ENCODE measurements around the gene STAM2.
"Not testable (repeated sequence)": the region's sequence is repeated elsewhere in the genome, so short reads cannot be mapped to it uniquely, and the experiment has no call there.

Gene STAM2

GRCh38 chr2:152175368-152176112 lies at the start of gene STAM2:
Gene STAM2 (minus strand): TSS chr2:152175763. CDS start chr2:152175642, 121 bp downstream.
- peak; percentile 94 for DNase-seq

GRCh38 chr2:152223977-152224376 lies 48.4 kb upstream of the STAM2 start:
- no peak for DNase-seq

- DNase-seq = no peak
Observed at GRCh38 chr2:152222975-152223637, 47.5 kb upstream of the STAM2 start.

- DNase-seq = no peak
Observed at GRCh38 chr2:152221839-152222238, 46.3 kb upstream of the STAM2 start.

- DNase-seq = no peak
Observed at GRCh38 chr2:152219077-152219828, 43.7 kb upstream of the STAM2 start.

GRCh38 chr2:152201466-152201830 lies 25.9 kb upstream of the STAM2 start:
- DNase-seq = no peak

GRCh38 chr2:152200565-152201465 lies 25.3 kb upstream of the STAM2 start:
- no peak for DNase-seq

- DNase-seq = no peak
Observed at GRCh38 chr2:152200101-152200500, 24.5 kb upstream of the STAM2 start.

- no peak for DNase-seq
Observed at GRCh38 chr2:152198499-152198898, 22.9 kb upstream of the STAM2 start.

GRCh38 chr2:152197508-152198284 lies 22.1 kb upstream of the STAM2 start:
- DNase-seq = not testable (repeated sequence)

GRCh38 chr2:152189622-152190495 lies 14.3 kb upstream of the STAM2 start:
- DNase-seq = no peak

- DNase-seq = not testable (repeated sequence)
Observed at GRCh38 chr2:152186808-152187207, 11.2 kb upstream of the STAM2 start.

- no peak for DNase-seq
Observed at GRCh38 chr2:152186262-152186661, 10.7 kb upstream of the STAM2 start.

- DNase-seq = no peak
Observed at GRCh38 chr2:152183401-152184073, 8.0 kb upstream of the STAM2 start.

- not testable (repeated sequence) for DNase-seq
Observed at GRCh38 chr2:152177667-152178066, 2.1 kb upstream of the STAM2 start.

GRCh38 chr2:152176113-152176714 lies 651 bp upstream of the STAM2 start:
- no peak for DNase-seq

GRCh38 chr2:152175012-152175367 lies 573 bp downstream of the STAM2 start:
- no peak for DNase-seq

GRCh38 chr2:152174574-152174973 lies 989 bp downstream of the STAM2 start:
- no peak for DNase-seq

GRCh38 chr2:152173831-152174230 lies 1.7 kb downstream of the STAM2 start:
- DNase-seq = no peak

All from activated T-cell treated with anti-CD3 and anti-CD28 coated beads, Interleukin-2, amount 50 U/mL, for 1 hour (primary cell).